Retina (tissue), 1 donor: ENCODE measurements around the gene THAP5.

Experiments used
- DNase-seq: peaks from one replicate; pipeline ENCODE4 v3.0.0-alpha.2; 2016

The THAP5 gene, protein sequence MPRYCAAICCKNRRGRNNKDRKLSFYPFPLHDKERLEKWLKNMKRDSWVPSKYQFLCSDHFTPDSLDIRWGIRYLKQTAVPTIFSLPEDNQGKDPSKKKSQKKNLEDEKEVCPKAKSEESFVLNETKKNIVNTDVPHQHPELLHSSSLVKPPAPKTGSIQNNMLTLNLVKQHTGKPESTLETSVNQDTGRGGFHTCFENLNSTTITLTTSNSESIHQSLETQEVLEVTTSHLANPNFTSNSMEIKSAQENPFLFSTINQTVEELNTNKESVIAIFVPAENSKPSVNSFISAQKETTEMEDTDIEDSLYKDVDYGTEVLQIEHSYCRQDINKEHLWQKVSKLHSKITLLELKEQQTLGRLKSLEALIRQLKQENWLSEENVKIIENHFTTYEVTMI

DNA sequence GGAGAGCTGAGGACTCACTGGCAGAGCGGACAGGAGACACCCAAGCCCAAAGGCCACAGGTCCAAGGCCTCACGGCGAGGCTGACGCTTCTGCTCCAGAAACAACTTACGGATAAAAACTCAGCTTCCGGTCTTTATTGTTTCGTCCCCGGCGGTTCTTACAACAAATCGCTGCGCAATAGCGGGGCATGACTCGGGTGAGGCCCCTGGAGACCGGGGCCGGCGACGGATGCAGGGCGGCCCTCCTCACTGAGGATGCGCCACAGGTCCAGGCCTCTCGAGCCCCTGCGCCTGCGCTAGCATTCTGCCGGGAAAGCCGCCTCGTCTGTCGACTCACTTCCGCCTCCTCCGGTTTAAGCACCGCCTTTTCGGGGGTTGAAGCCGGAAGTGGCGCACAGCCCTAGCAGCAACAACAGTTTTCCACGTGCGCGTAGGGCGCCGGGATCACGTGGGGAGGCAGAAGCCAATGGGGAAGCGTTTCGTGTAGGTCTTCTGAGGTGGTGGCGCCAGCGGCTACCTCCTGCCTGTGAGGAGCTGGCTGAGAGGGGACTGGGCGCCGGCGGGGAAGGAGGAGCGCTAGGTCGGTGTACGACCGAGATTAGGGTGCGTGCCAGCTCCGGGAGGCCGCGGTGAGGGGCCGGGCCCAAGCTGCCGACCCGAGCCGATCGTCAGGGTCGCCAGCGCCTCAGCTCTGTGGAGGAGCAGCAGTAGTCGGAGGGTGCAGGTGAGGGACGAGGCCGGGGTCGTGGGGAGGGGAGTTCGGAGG, at the start of gene THAP5, which contains the start of gene DNAJB9:
Gene THAP5 (minus strand): TSS at position 326 of the 765 bp plus-strand sequence. CDS start 137 bp downstream, at position 189.
Gene DNAJB9 (plus strand): TSS at position 494 of the 765 bp plus-strand sequence. CDS start 1,853 bp downstream, outside the sequence.
- DNase-seq = peak; percentile 98

GRCh38 chr7:108618056-108618455, 48.5 kb upstream of the THAP5 start:
- no peak for DNase-seq

DNA sequence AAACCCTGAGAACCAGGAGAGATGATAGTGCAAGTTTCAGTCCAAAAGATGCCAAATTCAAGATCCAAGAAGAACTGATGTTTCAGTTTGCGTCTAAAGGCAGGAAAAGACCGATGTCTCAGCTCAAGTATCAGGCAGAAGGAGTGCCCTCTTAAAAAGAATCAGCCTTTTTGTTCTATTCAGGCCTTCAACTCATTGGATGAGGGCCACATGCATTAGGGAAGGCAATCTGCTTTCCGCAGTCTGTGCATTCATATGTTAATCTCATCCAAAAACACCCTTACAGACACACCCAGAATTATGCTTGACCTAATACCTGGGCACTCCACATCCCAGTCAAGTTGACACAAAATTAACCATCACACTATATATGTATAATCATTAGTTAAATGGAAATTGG, 45.4 kb upstream of the THAP5 start:
- no peak for DNase-seq

GRCh38 chr7:108613949-108614381, 44.5 kb upstream of the THAP5 start:
- no peak for DNase-seq

DNA sequence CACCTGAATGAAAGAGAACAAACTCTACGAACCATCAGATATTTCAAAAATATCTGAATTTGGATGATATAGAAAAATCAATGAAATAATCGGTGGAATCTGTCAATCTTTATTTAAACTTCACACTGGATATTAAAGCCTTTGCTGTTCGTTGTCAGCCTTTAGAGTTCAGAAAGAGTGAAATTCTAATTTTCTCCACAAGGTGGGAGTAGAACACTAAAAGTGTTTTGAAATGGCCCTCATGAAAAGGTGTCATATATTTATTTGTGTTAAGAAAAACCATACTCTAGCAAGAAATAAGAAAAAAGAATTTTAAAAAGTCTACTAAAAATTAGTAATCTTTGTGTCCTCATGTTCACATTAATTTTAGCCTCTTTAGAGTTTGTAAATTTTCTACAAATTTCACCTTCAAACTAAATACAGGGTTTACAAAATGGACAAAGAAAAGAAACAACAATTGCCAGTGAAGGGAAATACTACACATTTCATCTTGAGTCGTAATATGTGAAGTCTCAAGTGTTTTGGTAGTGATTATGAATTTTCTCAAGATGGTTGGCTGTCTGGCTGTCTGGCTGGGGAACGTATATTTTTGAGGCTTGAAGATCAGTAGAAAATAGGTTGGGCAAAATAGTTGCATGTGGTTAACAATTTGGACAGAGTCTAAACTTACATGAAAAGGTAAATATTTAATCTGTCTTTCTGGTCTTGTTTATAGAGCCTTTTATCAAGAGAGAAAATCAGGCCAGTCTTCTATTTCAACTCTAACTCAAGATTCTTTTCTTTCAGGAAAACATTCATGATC, 43.8 kb upstream of the THAP5 start:
- DNase-seq = peak; percentile 59

DNA sequence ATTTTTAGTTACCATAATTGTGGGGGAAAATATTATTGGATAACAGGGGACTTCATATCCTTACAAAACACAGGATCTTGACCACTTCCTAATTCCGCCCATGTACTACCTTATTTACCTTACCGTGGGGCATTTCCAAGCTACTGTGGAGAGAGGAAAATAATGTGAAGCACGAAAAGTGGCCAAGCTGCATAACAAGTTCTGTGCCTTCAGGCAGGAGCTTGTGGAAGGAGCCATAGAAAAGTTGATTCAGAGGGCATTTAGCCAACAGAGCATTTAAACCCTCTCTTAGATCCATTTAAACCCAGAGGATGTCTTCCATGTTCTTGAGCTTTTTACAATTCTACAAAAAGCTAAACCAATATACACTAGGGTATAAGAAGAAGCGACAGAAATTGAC, 41.8 kb upstream of the THAP5 start:
- no peak for DNase-seq

GRCh38 chr7:108609643-108610042, 40.1 kb upstream of the THAP5 start:
- DNase-seq = no peak

- no peak for DNase-seq
These were observed 36.2 kb upstream of the THAP5 start for GRCh38 chr7:108605559-108606201.

- DNase-seq = no peak
These were observed 35.0 kb upstream of the THAP5 start for GRCh38 chr7:108604307-108605077.

GRCh38 chr7:108603656-108604306, 34.3 kb upstream of the THAP5 start:
- DNase-seq = peak; percentile 51

DNA sequence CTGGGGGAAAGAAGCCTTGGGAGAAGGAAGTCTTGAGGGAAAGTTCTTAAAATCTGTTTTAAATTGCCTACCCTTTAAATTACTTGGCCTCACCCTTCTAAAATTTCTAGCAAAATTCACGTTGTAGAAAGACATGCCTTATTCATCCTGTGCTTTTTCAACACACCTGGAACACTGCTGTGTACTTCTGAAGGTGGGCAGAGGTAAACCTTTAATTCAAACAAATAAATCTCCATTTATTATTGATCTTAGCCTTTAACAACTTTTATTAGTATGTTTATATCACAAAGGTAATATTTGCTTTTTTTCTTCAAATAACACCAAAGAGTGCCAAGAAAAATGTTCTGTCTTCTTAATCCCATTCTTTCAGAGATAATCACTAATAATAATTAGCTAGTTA, 30.9 kb upstream of the THAP5 start:
- no peak for DNase-seq

DNA sequence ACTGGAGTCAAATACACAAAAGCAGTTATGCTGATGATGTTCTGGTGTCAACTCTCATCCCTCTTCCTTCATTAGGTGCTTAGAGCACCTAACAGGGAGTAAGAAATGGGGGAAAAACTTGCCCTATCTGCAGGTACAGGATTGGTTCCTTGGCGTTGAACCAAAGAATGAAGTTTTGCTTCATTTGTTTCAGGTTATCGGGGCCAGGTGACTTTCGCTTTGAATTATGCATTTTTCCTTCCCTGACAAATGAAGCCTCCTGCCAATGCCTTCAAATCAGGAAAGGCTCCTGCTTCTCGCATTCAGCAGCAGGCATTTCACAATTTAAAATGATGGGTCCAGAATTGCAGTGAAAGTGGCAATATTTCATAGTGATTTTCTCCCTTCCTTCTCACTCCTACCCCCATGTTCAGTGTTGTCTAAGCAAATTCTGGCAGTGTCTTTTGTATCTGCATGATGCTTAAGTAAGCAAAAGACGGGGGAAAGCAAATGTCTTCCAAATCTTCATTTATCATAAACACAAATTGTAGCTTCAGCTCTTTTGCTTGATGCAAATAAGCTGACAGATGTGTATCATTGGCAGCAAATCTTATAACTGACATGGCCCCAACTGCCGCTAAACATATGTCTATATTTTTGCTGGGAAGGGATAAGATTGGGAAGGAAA, 29.5 kb upstream of the THAP5 start:
- peak; percentile 51 for DNase-seq

- DNase-seq = peak; percentile 82
These were observed 28.6 kb upstream of the THAP5 start for GRCh38 chr7:108598153-108598552.

DNA sequence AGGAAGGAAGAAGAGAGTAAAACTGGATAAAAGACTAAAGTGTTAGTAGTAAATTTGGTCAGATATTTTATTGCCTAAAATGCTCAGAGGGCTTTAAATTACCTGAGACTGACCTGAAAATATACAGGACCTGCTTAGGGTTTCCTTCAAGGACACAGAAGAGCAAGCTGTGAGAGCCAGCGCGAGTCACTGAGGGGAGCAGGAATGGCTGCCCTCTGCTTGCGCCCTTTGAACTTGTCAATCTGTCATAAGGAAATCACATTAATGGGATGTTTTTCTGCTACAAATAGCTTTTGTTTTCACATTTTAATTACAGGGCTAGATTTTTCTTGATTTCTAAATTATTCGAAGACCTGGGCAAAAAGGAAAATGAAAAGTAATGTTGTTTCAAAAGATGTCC, 27.1 kb upstream of the THAP5 start:
- peak; percentile 42 for DNase-seq

GRCh38 chr7:108592646-108593201, 23.2 kb upstream of the THAP5 start:
- DNase-seq = peak; percentile 51

- DNase-seq = no peak
These were observed 21.1 kb upstream of the THAP5 start for GRCh38 chr7:108590606-108591005.

DNA sequence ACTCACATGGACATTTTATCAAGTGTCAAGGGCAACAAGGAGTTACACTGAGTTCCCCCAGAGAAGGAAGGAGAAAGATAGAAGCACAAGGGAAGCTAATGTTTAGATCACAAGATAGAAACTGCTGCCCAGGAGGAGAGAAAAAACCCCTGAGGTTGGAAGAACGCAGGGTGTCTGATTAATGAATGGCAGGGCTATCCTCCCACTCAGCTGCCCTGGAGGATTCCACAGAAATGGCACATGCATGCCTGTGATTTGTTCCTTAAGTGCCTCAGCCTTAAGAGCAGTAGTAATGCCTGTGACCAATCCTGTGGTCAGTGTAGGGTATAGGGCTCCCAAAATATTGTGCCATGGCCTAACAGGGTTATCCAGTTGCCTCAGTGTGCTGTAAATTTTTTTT, 20.4 kb upstream of the THAP5 start:
- no peak for DNase-seq

GRCh38 chr7:108589199-108589598, 19.7 kb upstream of the THAP5 start:
- no peak for DNase-seq

GRCh38 chr7:108586274-108586710, 16.8 kb upstream of the THAP5 start:
- DNase-seq = no peak

GRCh38 chr7:108585843-108586242, 16.3 kb upstream of the THAP5 start:
- DNase-seq = no peak
